HepG2 (cell line): Measurements from ENCODE around the gene TBC1D14. TPM values are rescaled to one million over a fixed set of nuclear protein-coding genes. Genes with fewer than 3 reads are reported as not detected.

Experiments used
- BCL6 ChIP-seq: IDR thresholded peaks from 2 replicates; pipeline ENCODE4 v1.6.1; 2016; ENCODE audit warnings: missing genetic modification reagents, missing compliant biosample characterization
- BHLHE40 ChIP-seq: IDR thresholded peaks from 2 replicates; pipeline ENCODE4 v1.6.1; 2011; ENCODE audit warnings: low read length, improper control_type of control experiment
- DNMT1 ChIP-seq: sonication (generic); formaldehyde crosslinking; IDR thresholded peaks from 2 replicates; pipeline ENCODE4 v1.5.1; 2020; ENCODE audit warnings: mild to moderate bottlenecking, missing genetic modification reagents
- ELF4 ChIP-seq: sonication (generic); formaldehyde crosslinking; IDR thresholded peaks from 2 replicates; pipeline ENCODE4 v1.5.0; 2020; ENCODE audit warnings: missing genetic modification reagents, mild to moderate bottlenecking, moderate library complexity, borderline replicate concordance
- HOXD1 ChIP-seq: sonication (generic); formaldehyde crosslinking; IDR thresholded peaks from 2 replicates; pipeline ENCODE4 v1.5.0; 2020; ENCODE audit warnings: missing genetic modification reagents
- KDM1A ChIP-seq: IDR thresholded peaks from 2 replicates; pipeline ENCODE4 v1.6.1; 2016; ENCODE audit warnings: missing compliant biosample characterization
- MED1 ChIP-seq: sonication (generic); formaldehyde crosslinking; IDR thresholded peaks from 2 replicates; pipeline ENCODE4 v1.4.0; 2020; ENCODE audit warnings: missing genetic modification reagents
- MTF1 ChIP-seq: sonication (generic); formaldehyde crosslinking; IDR thresholded peaks from 2 replicates; pipeline ENCODE4 v1.5.0; 2020; ENCODE audit warnings: missing genetic modification reagents
- NKX3-1 ChIP-seq: sonication (generic); formaldehyde crosslinking; IDR thresholded peaks from 2 replicates; pipeline ENCODE4 v1.5.0; 2020; ENCODE audit warnings: missing genetic modification reagents
- RBFOX2 ChIP-seq: fragments of 200-400 bp; formaldehyde crosslinking; IDR thresholded peaks from 2 replicates; pipeline ENCODE4 v1.6.1; 2017; ENCODE audit warnings: low read depth, mild to moderate bottlenecking, low read length
- RBM39 ChIP-seq: fragments of 200-400 bp; formaldehyde crosslinking; IDR thresholded peaks from one replicate; pipeline ENCODE4 v1.6.1; 2018; ENCODE audit warnings: antibody characterized with exemption, mild to moderate bottlenecking, low read depth, low read length; ENCODE audit not compliant: poor library complexity, severe bottlenecking
- SP5 ChIP-seq: IDR thresholded peaks from 2 replicates; pipeline ENCODE4 v1.6.1; 2016; ENCODE audit warnings: low read depth, borderline replicate concordance
- SRF ChIP-seq: IDR thresholded peaks from 2 replicates; pipeline ENCODE4 v1.6.1; 2011; ENCODE audit warnings: mild to moderate bottlenecking, low read depth, low read length, moderate library complexity
- TCF12 ChIP-seq, 2 experiments: fragments of 450-650 bp in 1 of 2; sonication (generic) in 1 of 2; formaldehyde crosslinking in 1 of 2; IDR thresholded peaks; 2 replicates each; pipeline versions ENCODE4 v1.6.1 to v1.8.0; 2017 to 2022; ENCODE audit warnings: antibody characterized with exemption in 1 of 2, mild to moderate bottlenecking in 1 of 2, missing genetic modification reagents in 1 of 2, moderate library complexity in 1 of 2
- ZFP36L2 ChIP-seq: sonication (generic); formaldehyde crosslinking; IDR thresholded peaks from 2 replicates; pipeline ENCODE4 v1.4.0; 2020; ENCODE audit warnings: missing genetic modification reagents
- ZKSCAN5 ChIP-seq: sonication (generic); formaldehyde crosslinking; IDR thresholded peaks from 2 replicates; pipeline ENCODE4 v1.5.1; 2020; ENCODE audit warnings: mild to moderate bottlenecking, missing genetic modification reagents
- ZMAT3 ChIP-seq: sonication (generic); formaldehyde crosslinking; conservative IDR thresholded peaks from 2 replicates; pipeline ENCODE4 v1.7.0; 2021; ENCODE audit warnings: missing genetic modification reagents
- ZNF256 ChIP-seq: sonication (generic); formaldehyde crosslinking; conservative IDR thresholded peaks from 2 replicates; pipeline ENCODE4 v1.4.0; 2020; ENCODE audit warnings: missing genetic modification reagents
- ZNF367 ChIP-seq: sonication (generic); formaldehyde crosslinking; IDR thresholded peaks from 2 replicates; pipeline ENCODE4 v1.4.0; 2020; ENCODE audit warnings: missing genetic modification reagents, borderline replicate concordance
- ZNF775 ChIP-seq: sonication (generic); formaldehyde crosslinking; IDR thresholded peaks from 2 replicates; pipeline ENCODE4 v1.4.0; 2020; ENCODE audit warnings: missing genetic modification reagents, mild to moderate bottlenecking, moderate library complexity, borderline replicate concordance
- ZNF792 ChIP-seq: IDR thresholded peaks from 2 replicates; pipeline ENCODE4 v1.6.1; 2016
- polyA plus RNA-seq, 8 experiments: library from polyadenylated mRNA; depleted of rRNA in 3 of 8; stranded (reverse) in 7 of 8; unstranded in 1 of 8; fragments of >200 nt; fragmentation: Illumina TruSeq in 4 of 8; extraction: Trizol in 4 of 8; gene quantifications; 2 replicates each; pipeline versions ENCODE4 v1.2.1 to v1.2.3, GENCODE V29; 2011 to 2016; ENCODE audit warnings: low read depth in 4 of 8, missing spikeins in 1 of 8, mixed read lengths in 1 of 8; ENCODE audit not compliant: insufficient read depth in 1 of 8
- total RNA-seq, 5 experiments: library from RNA; depleted of rRNA; stranded (reverse); fragments of >200 nt; fragmentation: Illumina TruSeq; extraction: Trizol; gene quantifications; 2 replicates each; pipeline ENCODE4 v1.2.3, GENCODE V29; 2016; ENCODE audit warnings: low read depth in 1 of 5
- TF ChIP-seq, protein P1 (sequence below): sonication (generic); formaldehyde crosslinking; IDR thresholded peaks from 2 replicates; pipeline ENCODE4 v1.8.0; 2022; ENCODE audit warnings: mild to moderate bottlenecking, missing genetic modification reagents
- TF ChIP-seq, protein P2 (sequence below): fragments of 450-650 bp; IDR thresholded peaks from 2 replicates; pipeline ENCODE4 v1.6.1; 2016
- TF ChIP-seq, protein P3 (sequence below): sonication (generic); formaldehyde crosslinking; IDR thresholded peaks from 2 replicates; pipeline ENCODE4 v1.9.0; 2021; ENCODE audit warnings: missing genetic modification reagents, mild to moderate bottlenecking, borderline replicate concordance
- TF ChIP-seq, protein P4 (sequence below): conservative IDR thresholded peaks from 2 replicates; pipeline ENCODE4 v1.6.1; 2018; ENCODE audit warnings: missing genetic modification reagents
- TF ChIP-seq, protein P5 (sequence below): IDR thresholded peaks from 2 replicates; pipeline ENCODE4 v1.6.1; 2012; ENCODE audit warnings: inconsistent platforms

Gene TBC1D14
- total and polyA plus RNA-seq, 2 of the 13 experiments (the other 11 are each of a cell fraction or from before 2014, with no cell fraction given), result 29.5 to 46.5 TPM

DNA sequence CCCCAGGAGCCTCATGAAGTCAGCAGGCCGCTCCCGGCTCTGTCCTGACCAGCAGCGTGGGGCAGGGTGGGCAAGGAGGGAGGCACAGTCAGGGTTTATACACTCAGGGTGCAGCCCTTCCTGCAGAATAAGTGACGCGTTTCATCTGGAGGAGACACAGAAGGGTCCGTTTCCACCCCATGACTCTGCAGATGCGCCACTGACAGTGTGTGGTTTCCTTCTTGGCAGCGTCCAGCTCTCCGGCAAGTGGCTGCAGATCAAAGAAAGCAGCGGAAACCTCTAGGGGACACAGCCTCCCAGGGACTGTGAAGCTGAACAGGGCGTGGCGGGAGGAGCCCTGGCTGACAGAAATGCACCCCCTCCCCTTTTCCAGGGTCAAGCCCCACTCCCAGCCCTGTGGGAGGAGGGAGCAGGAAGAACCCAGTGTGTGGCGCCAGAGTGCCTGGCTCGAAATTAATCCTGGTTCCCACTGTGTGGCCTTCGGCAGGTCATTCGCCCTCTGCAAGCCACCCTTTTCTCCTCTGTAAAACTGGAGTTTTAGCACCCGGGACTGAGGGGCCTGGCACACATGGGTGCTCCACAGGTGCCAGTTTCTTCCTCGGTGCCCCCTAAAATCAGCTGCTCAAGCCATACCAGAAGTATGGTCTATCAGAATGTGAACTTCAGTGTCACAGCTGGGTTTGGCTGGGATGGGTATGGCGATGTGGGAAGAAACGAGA, 17.3 kb upstream of the TBC1D14 start (continued):
- peak; percentile 91 for TF ChIP-seq SP5 (CRISPR knock-in tag)
- no peak for TF ChIP-seq BCL6 (CRISPR knock-in tag)
- TF ChIP-seq RBFOX2, result 0 out of 2 replicates have a peak, but pooled peaks have one; percentile 19
- no peak for TF ChIP-seq ZNF367 (CRISPR knock-in tag)
- TF ChIP-seq RBM39, result peak; percentile 19
- TF ChIP-seq SRF, result no peak
- TF ChIP-seq TCF12 (IDR thresholded peaks at IDR 0.05), result no peak
- TF ChIP-seq TCF12 (CRISPR knock-in tag; IDR thresholded peaks at IDR 0.05), result no peak
- TF ChIP-seq ZFP36L2 (CRISPR knock-in tag), result no peak
- TF ChIP-seq, protein P1, sequence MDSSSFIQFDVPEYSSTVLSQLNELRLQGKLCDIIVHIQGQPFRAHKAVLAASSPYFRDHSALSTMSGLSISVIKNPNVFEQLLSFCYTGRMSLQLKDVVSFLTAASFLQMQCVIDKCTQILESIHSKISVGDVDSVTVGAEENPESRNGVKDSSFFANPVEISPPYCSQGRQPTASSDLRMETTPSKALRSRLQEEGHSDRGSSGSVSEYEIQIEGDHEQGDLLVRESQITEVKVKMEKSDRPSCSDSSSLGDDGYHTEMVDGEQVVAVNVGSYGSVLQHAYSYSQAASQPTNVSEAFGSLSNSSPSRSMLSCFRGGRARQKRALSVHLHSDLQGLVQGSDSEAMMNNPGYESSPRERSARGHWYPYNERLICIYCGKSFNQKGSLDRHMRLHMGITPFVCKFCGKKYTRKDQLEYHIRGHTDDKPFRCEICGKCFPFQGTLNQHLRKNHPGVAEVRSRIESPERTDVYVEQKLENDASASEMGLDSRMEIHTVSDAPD (CRISPR knock-in tag), result no peak
- TF ChIP-seq ZNF775 (CRISPR knock-in tag), result no peak
- TF ChIP-seq HOXD1, result no peak
- TF ChIP-seq, protein P2, sequence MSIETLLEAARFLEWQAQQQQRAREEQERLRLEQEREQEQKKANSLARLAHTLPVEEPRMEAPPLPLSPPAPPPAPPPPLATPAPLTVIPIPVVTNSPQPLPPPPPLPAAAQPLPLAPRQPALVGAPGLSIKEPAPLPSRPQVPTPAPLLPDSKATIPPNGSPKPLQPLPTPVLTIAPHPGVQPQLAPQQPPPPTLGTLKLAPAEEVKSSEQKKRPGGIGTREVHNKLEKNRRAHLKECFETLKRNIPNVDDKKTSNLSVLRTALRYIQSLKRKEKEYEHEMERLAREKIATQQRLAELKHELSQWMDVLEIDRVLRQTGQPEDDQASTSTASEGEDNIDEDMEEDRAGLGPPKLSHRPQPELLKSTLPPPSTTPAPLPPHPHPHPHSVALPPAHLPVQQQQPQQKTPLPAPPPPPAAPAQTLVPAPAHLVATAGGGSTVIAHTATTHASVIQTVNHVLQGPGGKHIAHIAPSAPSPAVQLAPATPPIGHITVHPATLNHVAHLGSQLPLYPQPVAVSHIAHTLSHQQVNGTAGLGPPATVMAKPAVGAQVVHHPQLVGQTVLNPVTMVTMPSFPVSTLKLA, result no peak
- TF ChIP-seq, protein P3, sequence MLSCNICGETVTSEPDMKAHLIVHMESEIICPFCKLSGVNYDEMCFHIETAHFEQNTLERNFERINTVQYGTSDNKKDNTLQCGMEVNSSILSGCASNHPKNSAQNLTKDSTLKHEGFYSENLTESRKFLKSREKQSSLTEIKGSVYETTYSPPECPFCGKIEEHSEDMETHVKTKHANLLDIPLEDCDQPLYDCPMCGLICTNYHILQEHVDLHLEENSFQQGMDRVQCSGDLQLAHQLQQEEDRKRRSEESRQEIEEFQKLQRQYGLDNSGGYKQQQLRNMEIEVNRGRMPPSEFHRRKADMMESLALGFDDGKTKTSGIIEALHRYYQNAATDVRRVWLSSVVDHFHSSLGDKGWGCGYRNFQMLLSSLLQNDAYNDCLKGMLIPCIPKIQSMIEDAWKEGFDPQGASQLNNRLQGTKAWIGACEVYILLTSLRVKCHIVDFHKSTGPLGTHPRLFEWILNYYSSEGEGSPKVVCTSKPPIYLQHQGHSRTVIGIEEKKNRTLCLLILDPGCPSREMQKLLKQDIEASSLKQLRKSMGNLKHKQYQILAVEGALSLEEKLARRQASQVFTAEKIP (CRISPR knock-in tag), result no peak
- TF ChIP-seq ZNF792, result peak; percentile 59
- TF ChIP-seq, protein P4, sequence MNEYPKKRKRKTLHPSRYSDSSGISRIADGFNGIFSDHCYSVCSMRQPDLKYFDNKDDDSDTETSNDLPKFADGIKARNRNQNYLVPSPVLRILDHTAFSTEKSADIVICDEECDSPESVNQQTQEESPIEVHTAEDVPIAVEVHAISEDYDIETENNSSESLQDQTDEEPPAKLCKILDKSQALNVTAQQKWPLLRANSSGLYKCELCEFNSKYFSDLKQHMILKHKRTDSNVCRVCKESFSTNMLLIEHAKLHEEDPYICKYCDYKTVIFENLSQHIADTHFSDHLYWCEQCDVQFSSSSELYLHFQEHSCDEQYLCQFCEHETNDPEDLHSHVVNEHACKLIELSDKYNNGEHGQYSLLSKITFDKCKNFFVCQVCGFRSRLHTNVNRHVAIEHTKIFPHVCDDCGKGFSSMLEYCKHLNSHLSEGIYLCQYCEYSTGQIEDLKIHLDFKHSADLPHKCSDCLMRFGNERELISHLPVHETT (CRISPR knock-in tag), result no peak
- no peak for TF ChIP-seq BHLHE40
- no peak for TF ChIP-seq ZKSCAN5 (CRISPR knock-in tag)
- TF ChIP-seq MED1, result peak; percentile 84
- TF ChIP-seq ZNF256 (CRISPR knock-in tag), result no peak
- TF ChIP-seq NKX3-1 (CRISPR knock-in tag), result no peak
- peak; percentile 45; the same call in 1 of the 2 replicates for TF ChIP-seq ZMAT3 (CRISPR knock-in tag)
- TF ChIP-seq, protein P5, sequence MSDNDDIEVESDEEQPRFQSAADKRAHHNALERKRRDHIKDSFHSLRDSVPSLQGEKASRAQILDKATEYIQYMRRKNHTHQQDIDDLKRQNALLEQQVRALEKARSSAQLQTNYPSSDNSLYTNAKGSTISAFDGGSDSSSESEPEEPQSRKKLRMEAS, result peak; percentile 21; the same call in 1 of the 2 replicates
- no peak for TF ChIP-seq DNMT1 (CRISPR knock-in tag)
- TF ChIP-seq ELF4 (CRISPR knock-in tag), result no peak
- TF ChIP-seq MTF1, result no peak
- TF ChIP-seq KDM1A (CRISPR knock-in tag), result no peak
